GM18909 (cell line): ENCODE results near the gene IL21.
"Not testable (repeated sequence)": the region's sequence is repeated elsewhere in the genome, so short reads cannot be mapped to it uniquely, and the experiment has no call there.

ENCODE experiments used
- ATAC-seq: cut with Tn5 transposase; IDR thresholded peaks from one replicate; pipeline ENCODE4 v1.9.1; 2021; ENCODE audit warnings: mild to moderate bottlenecking; ENCODE audit not compliant: unreplicated experiment, poor library complexity

IL21 gene

GRCh38 chr4:122621016-122621507 is at the start of gene IL21:
Gene IL21, minus strand, starts transcription at chr4:122621066. Its CDS starts 55 bp downstream, at chr4:122621011.
- no peak for ATAC-seq

- no peak for ATAC-seq
Observed at GRCh38 chr4:122669911-122670738, 49.3 kb upstream of the IL21 start.

- no peak for ATAC-seq
Observed at GRCh38 chr4:122668241-122668640, 47.4 kb upstream of the IL21 start.

GRCh38 chr4:122666527-122667245 is 45.8 kb upstream of the IL21 start:
- no peak for ATAC-seq

GRCh38 chr4:122665161-122665929 is 44.5 kb upstream of the IL21 start:
- no peak for ATAC-seq

GRCh38 chr4:122663814-122664610 is 43.1 kb upstream of the IL21 start:
- ATAC-seq = no peak

GRCh38 chr4:122663291-122663690 is 42.4 kb upstream of the IL21 start:
- no peak for ATAC-seq

- no peak for ATAC-seq
Observed at GRCh38 chr4:122662701-122663100, 41.8 kb upstream of the IL21 start.

- no peak for ATAC-seq
Observed at GRCh38 chr4:122661176-122662160, 40.6 kb upstream of the IL21 start.

GRCh38 chr4:122658818-122659295 is 38.0 kb upstream of the IL21 start:
- peak; percentile 90 for ATAC-seq

GRCh38 chr4:122658377-122658776 is 37.5 kb upstream of the IL21 start:
- ATAC-seq = no peak

GRCh38 chr4:122657553-122657952 is 36.7 kb upstream of the IL21 start:
- ATAC-seq = no peak

- not testable (repeated sequence) for ATAC-seq
Observed at GRCh38 chr4:122656583-122656982, 35.7 kb upstream of the IL21 start.

- ATAC-seq = no peak
Observed at GRCh38 chr4:122652379-122652778, 31.5 kb upstream of the IL21 start.

- ATAC-seq = no peak
Observed at GRCh38 chr4:122650148-122650547, 29.3 kb upstream of the IL21 start.

- ATAC-seq = no peak
Observed at GRCh38 chr4:122647656-122648055, 26.8 kb upstream of the IL21 start.

- ATAC-seq = no peak
Observed at GRCh38 chr4:122643257-122643656, 22.4 kb upstream of the IL21 start.

- ATAC-seq = no peak
Observed at GRCh38 chr4:122639181-122639580, 18.3 kb upstream of the IL21 start.

- peak; percentile 64 for ATAC-seq
Observed at GRCh38 chr4:122636697-122637096, 15.8 kb upstream of the IL21 start.
